Epithelial cell of esophagus (primary cell): ENCODE results near the gene LRMDA.

Experiments
- DNase-seq: peaks from one replicate; pipeline ENCODE4 v3.0.0; 2010; ENCODE audit warnings: low read depth
- H3K4me3 ChIP-seq: 2 replicates; pipeline ENCODE4 v1.5.1; 2011; ENCODE audit warnings: mild to moderate bottlenecking, low read length, control low read depth
- CTCF ChIP-seq: IDR thresholded peaks from 2 replicates; pipeline ENCODE4 v1.5.1; 2011; ENCODE audit warnings: low read depth, mild to moderate bottlenecking, low read length, control low read depth, inconsistent platforms; ENCODE audit not compliant: insufficient read depth; ENCODE audit errors: missing control alignments

LRMDA gene

DNA sequence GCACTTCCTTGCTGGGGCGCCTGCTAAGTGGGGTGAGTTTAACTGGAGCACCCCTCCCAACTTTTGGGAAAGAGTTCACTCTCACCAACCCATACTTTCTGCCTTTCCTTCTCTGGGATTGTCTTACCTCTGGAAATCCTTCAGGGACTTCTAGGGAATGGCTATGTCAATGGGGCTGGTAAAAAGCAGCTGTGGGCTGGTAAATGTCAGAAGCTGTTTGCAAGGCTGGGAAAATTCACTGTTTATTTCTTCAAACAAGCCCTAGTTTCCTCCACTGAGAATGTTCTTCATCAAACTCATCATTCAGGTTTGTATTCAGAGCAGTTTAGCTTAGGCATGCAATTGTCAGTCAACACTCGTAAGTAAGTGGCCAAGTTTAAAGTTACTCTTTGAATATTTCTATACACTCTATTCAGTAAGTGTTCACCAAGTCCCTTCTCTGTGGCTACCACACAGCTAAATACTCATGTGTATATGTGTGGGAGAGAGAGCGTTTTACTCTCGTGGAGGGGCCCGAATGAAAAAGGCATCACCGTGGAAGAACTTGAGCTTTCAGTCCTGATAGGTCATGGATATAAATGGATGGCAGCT lies 654.8 kb downstream of the LRMDA start:
- H3K4me3 ChIP-seq = no peak overlapping the region
- no peak for DNase-seq
- TF ChIP-seq CTCF = no peak

- peak; percentile 54 for DNase-seq
- H3K4me3 ChIP-seq = no peak overlapping the region
- peak; percentile 59 for TF ChIP-seq CTCF
Measured at GRCh38 chr10:76086761-76087639, 655.6 kb downstream of the LRMDA start.

- no peak overlapping the region for H3K4me3 ChIP-seq
- DNase-seq = no peak
- no peak for TF ChIP-seq CTCF
Measured at GRCh38 chr10:76088008-76088407, 656.6 kb downstream of the LRMDA start.

DNA sequence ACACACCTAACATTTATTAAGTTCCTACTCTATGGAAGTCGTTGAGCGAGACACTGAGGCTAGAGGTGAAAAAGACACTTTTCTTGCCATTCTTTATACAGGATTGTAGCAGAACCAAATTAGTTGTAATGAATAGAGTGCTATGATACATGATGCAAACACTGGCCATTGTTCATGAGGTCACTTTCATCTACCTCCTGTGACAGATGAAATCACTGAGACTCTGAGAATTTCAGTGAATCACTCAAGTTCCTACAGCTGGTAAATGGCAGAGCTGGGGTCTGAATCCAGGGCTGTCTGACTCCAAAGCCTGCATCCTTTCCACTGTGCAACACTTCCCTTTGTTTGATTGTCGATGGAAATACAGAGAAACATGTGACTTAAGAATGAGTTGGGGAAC lies 657.6 kb downstream of the LRMDA start:
- no peak for TF ChIP-seq CTCF
- H3K4me3 ChIP-seq = no peak overlapping the region
- DNase-seq = no peak

DNA sequence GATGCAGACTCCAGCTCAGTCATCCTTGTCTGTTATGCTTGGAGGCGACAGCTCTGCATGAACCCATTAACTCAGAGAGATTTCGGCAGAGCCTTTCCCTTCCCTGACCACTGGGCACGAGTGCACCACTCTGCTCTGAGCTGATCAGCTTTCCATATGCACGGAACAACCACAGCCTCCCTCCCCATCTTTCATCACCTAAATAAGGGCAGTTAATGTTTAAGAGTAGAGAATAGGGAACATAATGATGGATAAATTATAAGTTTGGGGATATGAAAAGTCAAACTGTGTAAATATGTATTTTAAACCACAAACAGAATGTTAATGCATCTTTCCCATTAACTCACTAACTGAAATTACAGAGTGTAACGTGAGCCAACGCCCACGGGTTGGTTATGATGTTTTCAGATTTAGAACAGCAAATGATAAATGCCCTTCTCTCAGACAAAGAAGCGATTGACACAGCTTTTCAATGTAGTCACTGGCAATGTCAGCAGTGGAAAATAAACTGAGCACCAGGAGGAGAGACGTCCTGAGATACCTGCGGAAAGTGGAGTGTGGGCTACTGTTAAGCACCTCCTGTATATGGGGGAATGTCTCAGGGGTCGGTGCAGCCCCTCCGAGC lies 658.2 kb downstream of the LRMDA start:
- TF ChIP-seq CTCF = no peak
- H3K4me3 ChIP-seq = no peak overlapping the region
- no peak for DNase-seq

GRCh38 chr10:76091926-76092325 lies 660.5 kb downstream of the LRMDA start:
- no peak overlapping the region for H3K4me3 ChIP-seq
- no peak for TF ChIP-seq CTCF

More at GRCh38 chr10:76091926-76092325, 660.5 kb downstream of the LRMDA start:
- DNase-seq = no peak
